GM13977 (cell line): Measurements from ENCODE around the gene INPP4A.

Experiments
- DNase-seq: peaks from one replicate; pipeline ENCODE4 v3.0.0; 2012; ENCODE audit warnings: low spot score
- in situ Hi-C: fragments of 300-500 bp; cut with MboI; formaldehyde crosslinking; loops from one replicate; pipeline ENCODE4 v1.12.0; 2022; ENCODE audit warnings: low sequenced_read_pairs, low pct_unique_long_range_greater_than_20kb, mixed read lengths, inconsistent platforms; ENCODE audit not compliant: unreplicated experiment
- TF ChIP-seq, protein P1 (sequence below): IDR thresholded peaks from 2 replicates; pipeline ENCODE4 v1.5.1; 2012; ENCODE audit warnings: mild to moderate bottlenecking, control low read depth; ENCODE audit not compliant: insufficient read depth; ENCODE audit errors: extremely low read depth, missing control alignments

Gene INPP4A

DNA sequence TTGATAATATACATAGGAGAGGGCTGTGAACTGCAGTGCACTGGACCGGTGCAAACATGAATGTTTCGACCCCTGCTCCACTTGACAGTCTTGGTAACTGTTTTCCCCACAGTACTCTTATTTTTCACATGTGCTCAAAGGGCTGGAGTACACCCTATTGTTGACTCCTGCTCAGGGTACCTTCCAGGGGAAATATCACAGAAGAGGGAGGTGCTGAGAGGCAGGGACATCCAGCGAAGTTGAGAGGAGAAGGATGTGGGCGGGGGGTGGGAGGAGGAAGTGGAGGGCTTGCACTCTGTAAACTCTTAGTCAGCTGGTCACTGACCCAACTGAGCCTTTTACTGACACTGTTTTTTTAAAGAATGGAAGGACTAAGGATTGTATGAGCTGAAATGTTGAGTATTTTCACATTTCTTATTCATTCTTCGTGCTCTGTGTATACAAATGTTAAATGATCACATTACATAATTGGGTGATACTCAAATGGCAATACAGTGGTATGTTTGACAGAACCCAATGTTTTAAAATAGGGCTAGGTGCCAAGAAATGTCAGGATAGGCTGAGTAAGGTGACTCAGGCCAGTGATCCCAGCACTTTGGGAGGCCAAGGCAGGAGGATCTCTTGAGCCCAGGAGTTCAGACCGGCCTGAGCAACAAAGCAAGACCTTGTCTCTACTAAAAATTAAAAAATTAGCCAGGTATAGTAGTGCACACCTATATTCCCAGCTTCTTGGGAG is 10.0 kb downstream of the INPP4A start:
- in situ Hi-C loops: no loop called here
- no peak for DNase-seq
- TF ChIP-seq, protein P1, sequence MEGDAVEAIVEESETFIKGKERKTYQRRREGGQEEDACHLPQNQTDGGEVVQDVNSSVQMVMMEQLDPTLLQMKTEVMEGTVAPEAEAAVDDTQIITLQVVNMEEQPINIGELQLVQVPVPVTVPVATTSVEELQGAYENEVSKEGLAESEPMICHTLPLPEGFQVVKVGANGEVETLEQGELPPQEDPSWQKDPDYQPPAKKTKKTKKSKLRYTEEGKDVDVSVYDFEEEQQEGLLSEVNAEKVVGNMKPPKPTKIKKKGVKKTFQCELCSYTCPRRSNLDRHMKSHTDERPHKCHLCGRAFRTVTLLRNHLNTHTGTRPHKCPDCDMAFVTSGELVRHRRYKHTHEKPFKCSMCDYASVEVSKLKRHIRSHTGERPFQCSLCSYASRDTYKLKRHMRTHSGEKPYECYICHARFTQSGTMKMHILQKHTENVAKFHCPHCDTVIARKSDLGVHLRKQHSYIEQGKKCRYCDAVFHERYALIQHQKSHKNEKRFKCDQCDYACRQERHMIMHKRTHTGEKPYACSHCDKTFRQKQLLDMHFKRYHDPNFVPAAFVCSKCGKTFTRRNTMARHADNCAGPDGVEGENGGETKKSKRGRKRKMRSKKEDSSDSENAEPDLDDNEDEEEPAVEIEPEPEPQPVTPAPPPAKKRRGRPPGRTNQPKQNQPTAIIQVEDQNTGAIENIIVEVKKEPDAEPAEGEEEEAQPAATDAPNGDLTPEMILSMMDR: no peak

- in situ Hi-C loops: no loop called here
- TF ChIP-seq, protein P1: no peak
- no peak for DNase-seq
Observed at GRCh38 chr2:98455494-98455976, 10.9 kb downstream of the INPP4A start.

DNA sequence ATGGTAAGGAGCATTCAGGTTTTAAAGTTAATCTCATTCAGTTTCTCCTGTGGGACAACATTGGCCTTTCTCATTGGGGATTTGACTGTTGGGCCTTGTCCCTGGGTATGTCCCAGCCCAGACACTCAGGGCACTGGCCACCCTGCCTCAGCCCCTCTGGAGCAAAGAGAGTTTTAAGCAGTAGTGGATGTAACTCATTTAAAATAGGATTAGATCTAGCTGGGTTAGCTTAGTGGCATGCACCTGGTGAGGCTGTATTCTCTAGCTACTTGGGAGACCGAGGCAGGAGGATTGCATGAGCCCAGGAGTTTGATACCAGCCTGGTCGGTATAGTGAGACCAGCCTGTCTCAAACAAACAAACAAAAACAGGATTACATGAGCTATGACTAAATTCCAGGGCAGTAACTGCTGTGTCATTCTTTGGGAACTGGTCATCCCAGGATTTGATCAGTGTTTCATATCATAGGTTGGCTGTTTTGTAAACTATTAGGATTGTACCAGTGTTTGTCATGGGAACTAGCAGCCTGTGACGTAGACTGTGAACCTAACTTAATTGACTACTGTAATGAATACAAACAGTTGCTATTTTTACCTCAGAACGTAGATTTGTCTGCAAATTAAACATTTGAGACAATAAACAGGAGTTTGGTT is 12.5 kb downstream of the INPP4A start:
- TF ChIP-seq, protein P1: no peak
- in situ Hi-C loops: no loop called here
- no peak for DNase-seq

- TF ChIP-seq, protein P1: no peak
- in situ Hi-C loops: no loop called here
- DNase-seq: no peak
Observed at GRCh38 chr2:98458207-98458606, 13.5 kb downstream of the INPP4A start.

- in situ Hi-C loops: no loop called here
- DNase-seq: no peak
- TF ChIP-seq, protein P1: no peak
Observed at GRCh38 chr2:98458667-98459380, 14.2 kb downstream of the INPP4A start.

GRCh38 chr2:98459496-98460175 is 15.0 kb downstream of the INPP4A start:
- TF ChIP-seq, protein P1: no peak
- in situ Hi-C loops: no loop called here
- no peak for DNase-seq
